ENCODE results near the gene AADACL3.

The AADACL3 gene

DNA sequence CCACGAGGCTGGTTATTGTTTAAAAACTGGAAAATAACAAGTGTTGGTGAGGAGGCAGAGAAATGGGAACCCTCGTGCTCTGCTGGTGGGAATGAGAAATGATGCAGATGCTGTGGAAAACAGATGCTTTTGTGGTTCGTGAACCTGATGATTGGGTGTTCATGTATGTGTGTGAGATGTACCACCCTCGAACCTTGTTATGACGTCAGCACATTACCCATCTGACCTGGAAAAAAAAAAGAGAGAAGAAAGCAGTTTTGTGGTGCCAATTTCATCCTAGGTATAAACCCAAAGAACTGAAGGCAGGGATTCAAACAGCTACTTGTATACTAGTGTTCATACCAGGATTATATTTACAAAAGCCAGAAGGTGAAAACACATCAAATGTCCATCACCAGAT is 23.7 kb downstream of the AADACL3 start:
- H3K36me3 Mint-ChIP-seq (ENCODE audit: low read depth): no peaks in the 10 kb centered on the region
- H3K27me3 Mint-ChIP-seq (ENCODE audit: low read depth): peaks cover 27% of the 10 kb centered on the region
- no peak overlapping the region for H3K4me3 Mint-ChIP-seq
- H3K9me3 Mint-ChIP-seq: peaks cover 13% of the 10 kb centered on the region
- H3K4me1 Mint-ChIP-seq (ENCODE audit: low read depth): no peaks in the 10 kb centered on the region
- H3K27ac Mint-ChIP-seq: no peak overlapping the region

DNA sequence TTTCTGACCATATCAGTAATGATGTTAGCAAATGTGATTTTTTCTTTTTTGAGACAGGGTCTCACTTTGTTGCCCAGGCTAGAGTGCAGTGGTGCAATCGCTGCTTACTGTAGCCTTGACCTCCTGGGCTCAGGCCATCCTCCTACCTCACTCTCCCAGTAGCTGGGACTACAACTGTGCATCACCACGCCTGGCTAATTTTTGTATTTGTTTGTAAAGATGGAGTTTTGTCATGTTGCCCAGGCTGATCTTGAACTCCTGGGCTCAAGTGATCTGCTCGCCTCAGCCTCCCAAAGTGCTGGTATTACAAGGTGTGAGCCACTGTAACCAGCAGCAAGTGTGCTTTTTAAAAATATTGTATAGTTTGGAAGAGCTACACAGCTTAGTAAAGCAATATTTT is 26.0 kb downstream of the AADACL3 start:
- H3K4me1 Mint-ChIP-seq (ENCODE audit: low read depth): peaks cover 6% of the 10 kb centered on the region
- no peaks in the 10 kb centered on the region for H3K36me3 Mint-ChIP-seq (ENCODE audit: low read depth)
- no peak overlapping the region for H3K4me3 Mint-ChIP-seq
- H3K27ac Mint-ChIP-seq: no peak overlapping the region
- H3K9me3 Mint-ChIP-seq: peaks cover under 1% of the 10 kb centered on the region
- peaks cover 19% of the 10 kb centered on the region for H3K27me3 Mint-ChIP-seq (ENCODE audit: low read depth)

DNA sequence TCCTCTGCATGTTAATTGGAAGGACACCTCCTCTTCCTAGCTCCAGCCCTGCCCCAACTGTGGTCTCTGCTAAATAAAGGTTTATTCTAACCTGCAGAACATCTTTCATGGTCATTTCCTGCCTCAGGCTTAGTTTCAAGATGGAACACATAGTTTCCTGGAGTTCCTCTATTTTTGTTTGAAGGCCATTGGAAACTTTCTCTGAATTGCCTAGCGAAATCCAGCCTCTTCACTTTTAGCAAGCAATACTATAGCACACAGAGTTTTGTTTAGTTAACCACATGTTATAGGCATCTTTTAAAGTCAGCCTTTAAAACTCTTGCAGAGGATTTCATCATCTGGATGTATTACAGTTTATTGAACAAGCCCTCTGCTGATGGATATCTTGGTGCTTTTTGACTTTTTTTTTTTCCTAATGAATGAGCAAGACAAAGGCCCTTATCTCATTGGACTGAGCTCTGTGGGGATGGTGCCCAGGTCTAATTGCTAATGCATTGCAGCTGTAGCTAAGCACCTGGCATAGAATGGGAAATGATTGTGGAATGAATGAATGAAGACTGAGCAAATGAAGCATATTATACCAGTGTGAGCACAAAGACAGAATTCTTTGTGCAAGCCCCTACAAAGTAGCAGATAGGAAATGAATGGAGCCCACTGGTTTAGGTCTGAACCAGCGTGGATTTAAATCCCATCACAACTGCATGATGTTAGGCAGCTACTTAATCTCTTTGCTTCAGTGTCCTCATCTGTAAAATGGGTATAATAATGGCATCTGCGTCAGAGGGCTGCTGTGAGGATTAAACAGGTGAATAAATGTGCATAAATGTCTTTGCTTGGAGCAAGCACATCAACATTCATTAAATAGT is 29.4 kb downstream of the AADACL3 start:
- Mint-ChIP-seq H3K36me3 (ENCODE audit: low read depth) (peaks cover 2% of the 10 kb centered on the region), H3K27me3 (ENCODE audit: low read depth) (peaks cover 27% of the 10 kb centered on the region), H3K27ac (no peak overlapping the region), H3K4me3 (no peak overlapping the region), H3K9me3 (peaks cover 27% of the 10 kb centered on the region), H3K4me1 (ENCODE audit: low read depth) (peaks cover 6% of the 10 kb centered on the region)

DNA sequence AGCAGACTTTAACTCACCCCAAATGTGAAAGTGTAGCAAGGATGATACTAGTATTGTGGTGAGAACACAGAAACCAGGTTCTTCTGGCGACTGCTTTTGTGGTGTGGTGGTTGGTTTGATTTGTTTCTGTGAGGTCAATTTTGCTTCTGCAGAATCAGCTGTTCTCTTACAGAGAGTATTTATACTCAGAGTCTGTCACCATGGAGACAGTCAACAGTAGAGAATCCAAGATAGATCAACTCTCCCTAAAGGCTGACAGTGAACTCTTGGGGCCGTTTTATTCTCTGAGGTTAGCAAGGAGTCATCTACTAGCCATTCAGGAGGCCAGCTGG is 30.0 kb downstream of the AADACL3 start, which contains the start of gene CFAP107:
Gene CFAP107 (plus strand): TSS at position 209 of the 332 bp plus-strand sequence. CDS start 231 bp downstream, outside the sequence.
- peaks cover 6% of the 10 kb centered on the region for H3K4me1 Mint-ChIP-seq (ENCODE audit: low read depth)
- H3K27ac Mint-ChIP-seq: no peak within 1 kb of the TSS
- no peak within 1 kb of the TSS for H3K4me3 Mint-ChIP-seq
- peaks cover 32% of the 10 kb centered on the region for H3K27me3 Mint-ChIP-seq (ENCODE audit: low read depth)
- H3K36me3 Mint-ChIP-seq (ENCODE audit: low read depth): peaks cover 2% of the 10 kb centered on the region
- peaks cover 29% of the 10 kb centered on the region for H3K9me3 Mint-ChIP-seq

DNA sequence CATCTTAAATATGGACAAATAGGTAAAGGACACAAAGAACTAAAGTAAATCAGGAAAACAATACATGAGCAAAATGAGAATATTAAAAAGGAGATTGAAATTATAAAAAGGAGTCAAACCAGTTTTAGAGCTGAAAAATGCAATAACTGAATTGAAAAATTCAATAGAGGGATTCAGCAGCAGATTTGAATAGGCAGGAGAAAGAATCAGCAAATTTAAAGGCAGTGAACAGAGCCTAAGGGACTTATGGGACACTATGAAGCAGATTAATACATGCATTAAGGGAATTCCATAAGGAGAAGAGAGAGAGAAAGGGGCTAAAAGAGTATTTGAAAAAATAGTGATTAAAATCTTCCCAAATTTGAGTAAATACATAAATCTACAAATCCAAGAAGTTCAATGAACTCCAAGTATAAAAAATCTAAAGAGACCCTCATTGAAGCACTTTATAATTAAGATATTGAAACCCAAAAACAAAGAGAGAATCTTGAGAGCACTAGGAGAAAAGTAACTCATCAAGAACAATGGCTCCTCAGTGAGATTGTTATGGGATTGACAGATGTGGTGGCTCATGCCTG is 33.0 kb downstream of the AADACL3 start:
- H3K4me1 Mint-ChIP-seq (ENCODE audit: low read depth): peaks cover 6% of the 10 kb centered on the region
- H3K27me3 Mint-ChIP-seq (ENCODE audit: low read depth): peaks cover 43% of the 10 kb centered on the region
- H3K9me3 Mint-ChIP-seq: peaks cover 29% of the 10 kb centered on the region
- H3K4me3 Mint-ChIP-seq: no peak overlapping the region
- H3K27ac Mint-ChIP-seq: no peak overlapping the region
- peaks cover 2% of the 10 kb centered on the region for H3K36me3 Mint-ChIP-seq (ENCODE audit: low read depth)

DNA sequence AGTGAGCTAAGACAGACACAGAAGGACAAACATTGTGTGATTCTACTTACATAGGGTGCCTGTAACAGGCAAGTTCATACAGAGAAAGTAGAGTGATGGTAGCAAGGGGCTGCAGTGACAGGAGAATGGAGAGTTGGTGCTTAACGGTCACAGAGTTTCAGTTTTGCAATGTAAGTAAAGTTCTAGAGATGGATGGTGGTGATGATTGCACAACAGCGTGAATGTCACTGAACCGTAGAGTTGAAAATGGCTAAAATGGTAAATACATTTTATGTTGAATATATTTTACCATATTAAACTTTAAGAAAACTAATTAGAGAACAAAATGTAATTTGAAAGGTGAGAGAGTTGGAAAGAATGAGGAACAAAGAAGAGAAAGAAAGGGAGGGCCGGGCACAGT is 38.8 kb downstream of the AADACL3 start:
- Mint-ChIP-seq H3K4me1 (ENCODE audit: low read depth) (no peaks in the 10 kb centered on the region), H3K36me3 (ENCODE audit: low read depth) (no peaks in the 10 kb centered on the region), H3K27ac (no peak overlapping the region), H3K27me3 (ENCODE audit: low read depth) (peaks cover 26% of the 10 kb centered on the region), H3K9me3 (peaks cover 8% of the 10 kb centered on the region), H3K4me3 (no peak overlapping the region)

DNA sequence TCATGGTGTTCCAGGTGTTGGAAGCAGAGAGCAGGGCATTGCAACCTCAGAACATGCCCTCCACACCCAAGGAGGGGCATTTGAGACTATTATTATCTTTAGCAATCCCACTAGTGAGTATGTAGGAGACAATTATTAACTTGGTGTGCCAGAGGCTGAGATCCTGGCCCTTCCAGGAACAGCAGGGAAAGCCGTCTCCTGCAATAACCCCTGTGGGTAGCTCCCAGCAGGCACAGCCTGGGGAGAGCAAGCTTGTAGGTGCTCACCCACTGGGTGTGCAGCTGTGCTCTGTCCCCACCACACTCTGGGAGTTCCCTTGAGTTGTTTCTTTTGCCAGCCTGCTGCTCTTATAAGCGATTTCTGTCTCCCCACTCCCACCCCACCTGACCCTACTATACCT is 40.4 kb downstream of the AADACL3 start:
- Mint-ChIP-seq H3K4me1 (ENCODE audit: low read depth) (no peaks in the 10 kb centered on the region), H3K4me3 (no peak overlapping the region), H3K9me3 (no peaks in the 10 kb centered on the region), H3K27ac (no peak overlapping the region), H3K36me3 (ENCODE audit: low read depth) (no peaks in the 10 kb centered on the region), H3K27me3 (ENCODE audit: low read depth) (peaks cover 16% of the 10 kb centered on the region)

DNA sequence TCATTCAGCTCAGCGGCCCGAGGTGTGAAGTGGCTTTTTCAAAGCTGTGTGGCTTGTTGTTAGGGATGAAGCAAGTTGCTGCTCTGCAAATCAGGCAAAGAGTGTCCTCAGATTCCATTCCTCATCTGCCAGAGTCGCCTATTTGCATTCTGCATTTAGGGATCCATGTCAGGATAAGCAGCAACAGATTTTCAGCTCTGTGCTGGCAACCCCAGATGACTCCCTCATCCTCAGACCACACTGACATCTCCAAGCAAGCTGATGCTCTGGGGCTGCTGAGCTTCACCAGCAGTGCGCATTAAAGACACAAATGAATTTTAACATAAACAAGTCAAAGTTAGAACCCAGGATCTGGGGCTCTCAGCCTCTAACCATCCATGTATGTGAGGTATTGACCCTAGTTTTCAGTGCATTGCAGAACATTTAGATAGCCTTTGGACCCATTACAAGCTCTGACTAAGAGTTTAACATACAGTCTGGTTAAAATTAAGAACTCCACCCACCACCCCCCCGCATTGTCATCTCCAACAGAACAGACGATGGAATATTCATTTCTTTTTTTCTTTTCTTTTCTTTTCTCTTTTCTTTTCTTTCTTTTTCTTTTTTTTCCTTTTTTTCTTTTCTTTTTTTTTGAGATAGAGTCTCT is 41.0 kb downstream of the AADACL3 start:
- Mint-ChIP-seq H3K9me3 (no peaks in the 10 kb centered on the region), H3K36me3 (ENCODE audit: low read depth) (no peaks in the 10 kb centered on the region), H3K27me3 (ENCODE audit: low read depth) (peaks cover 16% of the 10 kb centered on the region), H3K4me3 (no peak overlapping the region), H3K27ac (no peak overlapping the region), H3K4me1 (ENCODE audit: low read depth) (no peaks in the 10 kb centered on the region)

DNA sequence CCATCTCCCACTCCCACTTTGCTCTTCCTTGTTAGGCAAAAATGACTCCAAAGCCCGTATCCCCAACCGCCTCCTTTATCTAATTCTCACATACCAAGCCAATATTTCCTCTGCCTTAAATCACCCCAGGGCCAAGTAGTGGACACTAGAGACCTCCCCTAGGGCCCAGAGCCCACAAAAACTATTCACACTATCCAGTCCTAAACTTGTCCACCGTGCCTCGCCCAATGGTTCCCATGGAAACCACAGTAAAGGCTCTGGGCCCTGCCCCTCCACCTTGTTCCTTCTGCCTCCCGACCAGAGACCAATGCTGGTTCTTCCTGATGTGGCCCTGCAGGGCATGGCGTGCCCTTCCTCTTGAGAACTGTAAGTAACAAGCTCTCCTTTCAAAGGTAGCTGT is 41.9 kb downstream of the AADACL3 start:
- Mint-ChIP-seq H3K27me3 (ENCODE audit: low read depth) (peaks cover 16% of the 10 kb centered on the region), H3K9me3 (no peaks in the 10 kb centered on the region), H3K36me3 (ENCODE audit: low read depth) (no peaks in the 10 kb centered on the region), H3K4me3 (no peak overlapping the region), H3K4me1 (ENCODE audit: low read depth) (no peaks in the 10 kb centered on the region), H3K27ac (no peak overlapping the region)

DNA sequence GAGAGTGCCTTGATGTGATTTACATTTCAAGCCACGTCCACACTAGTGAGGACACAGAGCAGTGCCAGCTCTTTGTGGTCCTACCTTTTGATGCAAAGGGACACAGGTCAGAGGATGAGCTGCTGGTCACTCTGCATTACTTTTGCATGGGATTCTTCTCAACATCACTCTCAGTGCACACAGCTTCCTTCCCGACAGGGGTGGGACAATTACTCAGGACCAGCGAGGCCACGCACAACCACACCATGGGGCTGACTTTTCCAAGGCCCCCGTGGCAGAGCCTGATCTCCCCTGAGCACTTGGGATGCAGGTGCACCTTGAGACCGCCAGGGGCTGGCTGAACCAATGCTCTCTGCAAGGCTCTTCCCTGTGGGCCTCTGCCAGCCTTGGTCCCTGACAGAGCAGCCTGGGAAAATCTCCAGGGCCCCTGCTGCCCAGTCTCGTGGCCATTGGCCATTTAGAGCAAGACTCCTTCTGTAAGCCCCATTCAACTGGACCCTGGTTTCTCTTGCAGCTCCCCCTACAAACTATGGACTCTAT is 44.4 kb downstream of the AADACL3 start:
- Mint-ChIP-seq H3K4me3 (no peak overlapping the region), H3K27ac (no peak overlapping the region), H3K9me3 (no peaks in the 10 kb centered on the region), H3K4me1 (ENCODE audit: low read depth) (no peaks in the 10 kb centered on the region), H3K36me3 (ENCODE audit: low read depth) (no peaks in the 10 kb centered on the region), H3K27me3 (ENCODE audit: low read depth) (peaks cover 10% of the 10 kb centered on the region)

DNA sequence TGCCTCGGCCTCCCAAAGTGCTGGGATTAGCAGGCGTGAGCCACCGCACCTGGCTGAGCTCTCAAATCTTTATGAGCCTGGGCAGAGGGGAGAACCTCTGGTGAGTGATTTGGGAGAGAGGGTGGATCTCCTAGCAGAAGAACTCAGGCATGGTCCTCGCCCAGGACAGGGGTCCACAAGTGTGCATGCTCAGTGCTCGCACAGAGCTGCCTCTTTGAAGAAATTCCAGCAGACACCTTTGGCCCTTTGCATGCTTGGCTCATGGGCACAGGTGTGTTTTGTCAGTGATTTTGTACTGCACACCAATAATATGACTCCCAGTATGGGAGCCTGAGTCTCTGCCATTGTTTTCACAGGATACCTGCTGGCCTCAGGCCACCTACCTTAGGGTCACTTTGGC is 45.9 kb downstream of the AADACL3 start:
- Mint-ChIP-seq H3K4me3 (no peak overlapping the region), H3K9me3 (no peaks in the 10 kb centered on the region), H3K36me3 (ENCODE audit: low read depth) (no peaks in the 10 kb centered on the region), H3K27ac (no peak overlapping the region), H3K4me1 (ENCODE audit: low read depth) (no peaks in the 10 kb centered on the region), H3K27me3 (ENCODE audit: low read depth) (peaks cover 18% of the 10 kb centered on the region)

DNA sequence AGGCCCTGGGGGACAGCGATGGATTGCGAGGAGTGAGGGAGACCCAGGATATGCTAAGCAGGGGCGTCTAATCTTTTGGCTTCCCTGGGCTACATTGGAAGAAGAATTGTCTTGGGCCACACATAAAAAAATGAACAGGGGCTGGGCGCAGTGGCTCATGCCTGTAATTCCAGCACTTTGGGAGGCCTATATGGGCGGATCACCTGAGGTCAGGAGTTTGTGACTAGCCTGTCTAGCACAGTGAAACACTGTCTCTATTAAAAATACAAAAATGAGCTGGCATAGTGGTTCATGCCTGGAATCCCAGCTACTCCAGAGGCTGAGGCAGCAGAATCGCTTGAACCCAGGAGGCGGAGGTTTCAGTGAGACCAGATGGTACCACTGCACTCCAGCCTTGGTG is 46.9 kb downstream of the AADACL3 start:
- Mint-ChIP-seq H3K4me3 (no peak overlapping the region), H3K4me1 (ENCODE audit: low read depth) (no peaks in the 10 kb centered on the region), H3K9me3 (no peaks in the 10 kb centered on the region), H3K27ac (no peak overlapping the region), H3K27me3 (ENCODE audit: low read depth) (peaks cover 21% of the 10 kb centered on the region), H3K36me3 (ENCODE audit: low read depth) (no peaks in the 10 kb centered on the region)

DNA sequence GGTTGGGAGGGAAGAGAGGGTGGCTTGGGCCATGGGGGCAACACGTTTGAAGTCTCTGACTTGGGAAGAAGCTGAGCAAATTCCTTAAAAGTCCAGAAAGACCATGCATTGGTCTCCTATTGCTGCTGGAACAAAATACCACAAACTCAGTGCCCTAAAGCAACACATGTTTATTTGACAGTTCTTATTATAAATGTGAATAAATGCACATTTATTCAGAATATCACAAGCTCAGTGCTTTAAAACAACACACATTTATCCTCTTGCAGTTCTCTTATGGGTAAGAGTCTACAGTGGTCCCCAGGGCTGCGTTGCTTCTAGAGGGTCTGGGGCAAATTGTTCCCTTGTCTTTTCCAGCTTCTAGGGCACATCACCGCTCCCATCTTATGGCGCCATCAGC is 47.6 kb downstream of the AADACL3 start:
- Mint-ChIP-seq H3K27me3 (ENCODE audit: low read depth) (peaks cover 17% of the 10 kb centered on the region), H3K27ac (no peak overlapping the region), H3K4me3 (no peak overlapping the region), H3K4me1 (ENCODE audit: low read depth) (no peaks in the 10 kb centered on the region), H3K36me3 (ENCODE audit: low read depth) (no peaks in the 10 kb centered on the region), H3K9me3 (no peaks in the 10 kb centered on the region)

DNA sequence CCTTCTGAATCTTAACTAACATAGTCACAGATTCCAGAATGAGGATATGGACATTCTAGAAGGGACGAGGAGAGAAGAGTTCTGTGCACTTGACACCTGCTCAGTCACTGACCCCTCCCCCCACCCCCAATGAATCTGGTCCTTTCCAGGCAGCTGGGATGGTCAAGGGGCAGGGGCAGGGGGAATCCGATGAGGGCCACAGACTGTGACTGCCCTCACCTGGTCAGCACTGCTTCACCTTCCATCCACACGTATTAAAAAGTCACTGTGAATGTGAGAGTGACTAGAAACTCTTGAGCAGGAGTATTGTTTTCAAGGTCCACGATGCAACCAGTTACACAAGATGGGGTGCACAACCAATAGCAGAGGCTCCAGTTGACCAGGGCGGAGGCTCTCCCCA is 48.1 kb downstream of the AADACL3 start:
- no peak overlapping the region for H3K27ac Mint-ChIP-seq
- H3K4me1 Mint-ChIP-seq (ENCODE audit: low read depth): no peaks in the 10 kb centered on the region
- H3K36me3 Mint-ChIP-seq (ENCODE audit: low read depth): no peaks in the 10 kb centered on the region
- no peaks in the 10 kb centered on the region for H3K9me3 Mint-ChIP-seq
- H3K27me3 Mint-ChIP-seq (ENCODE audit: low read depth): peaks cover 17% of the 10 kb centered on the region
- no peak overlapping the region for H3K4me3 Mint-ChIP-seq

DNA sequence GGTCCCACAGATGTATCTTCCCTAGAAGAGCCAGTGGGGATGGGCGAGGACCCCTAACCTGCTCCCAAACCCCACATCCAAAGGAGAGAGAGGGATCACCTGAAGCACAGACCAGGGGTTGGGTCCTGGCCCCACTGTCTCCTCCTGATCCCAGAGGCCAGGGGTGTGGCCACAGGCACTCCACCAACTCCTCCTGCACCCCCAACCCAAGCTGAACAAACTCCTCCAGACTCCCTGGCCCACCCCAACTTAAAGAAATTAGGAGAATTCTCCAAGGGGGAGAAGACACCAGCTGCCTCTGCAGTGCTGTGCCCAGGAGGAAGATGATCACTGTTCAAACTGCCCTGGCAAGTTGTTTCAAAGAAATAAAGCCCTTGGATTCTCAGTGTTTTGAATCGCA is 53.1 kb downstream of the AADACL3 start:
- Mint-ChIP-seq H3K27me3 (ENCODE audit: low read depth) (peaks cover 17% of the 10 kb centered on the region), H3K36me3 (ENCODE audit: low read depth) (no peaks in the 10 kb centered on the region), H3K27ac (no peak overlapping the region), H3K9me3 (no peaks in the 10 kb centered on the region), H3K4me1 (ENCODE audit: low read depth) (no peaks in the 10 kb centered on the region), H3K4me3 (no peak overlapping the region)

All from T-helper 1 cell treated with Interleukin-12 subunit alpha and Interleukin-12 subunit beta and Interleukin-4 antibody, amounts not matched to agents 30 μg/mL and 1 μg/mL, for 36 hours (primary cell).